Breast epithelium (tissue), 4 donors: ENCODE data around the gene PRKAR2A. TPM values are rescaled to one million over a fixed set of nuclear protein-coding genes. Genes with fewer than 3 reads are reported as not detected.

Experiments used
- DNase-seq, 2 donors: peaks; one replicate each; pipeline ENCODE4 v3.0.0-alpha.2; 2019; ENCODE audit warnings: low spot score in 2 of 2
- H3K27ac ChIP-seq, 2 donors: fragments of 200-600 bp; sonication (generic) in 1 of 2; one replicate each; pipeline ENCODE4 v1.5.1; 2016 to 2019; ENCODE audit warnings: mild to moderate bottlenecking in 1 of 2
- H3K27me3 ChIP-seq, 2 donors: fragments of 200-600 bp; sonication (generic) in 1 of 2; one replicate each; pipeline versions ENCODE4 v1.5.1 to v1.6.0; 2017 to 2019; ENCODE audit warnings: control low read depth in 1 of 2, mild to moderate bottlenecking in 1 of 2
- H3K36me3 ChIP-seq: fragments of 200-600 bp; one replicate; pipeline ENCODE4 v1.5.1; 2019
- H3K4me1 ChIP-seq, 2 donors: fragments of 200-600 bp; sonication (generic); one replicate each; pipeline ENCODE4 v1.5.1; 2016 to 2019; ENCODE audit warnings: control low read depth in 1 of 2
- H3K4me3 ChIP-seq, 3 donors: fragments of 200-600 bp; sonication (generic); 1 replicate in 2 of 3; 2 replicates in 1 of 3; pipeline ENCODE4 v1.5.1; 2016 to 2019; ENCODE audit warnings: mild to moderate bottlenecking in 3 of 3, moderate library complexity in 2 of 3
- H3K9me3 ChIP-seq, 2 donors: fragments of 200-600 bp; sonication (generic) in 1 of 2; one replicate each; pipeline ENCODE4 v1.5.1; 2016 to 2019; ENCODE audit warnings: control low read depth in 1 of 2
- POLR2A ChIP-seq: fragments of 450-650 bp; IDR thresholded peaks from one replicate; pipeline ENCODE4 v1.6.1; 2016; ENCODE audit warnings: antibody characterized with exemption, mild to moderate bottlenecking, moderate library complexity
- POLR2AphosphoS5 ChIP-seq, 3 donors: sonication (generic); formaldehyde crosslinking; IDR thresholded peaks; one replicate each; pipeline ENCODE4 v1.6.1; 2017; ENCODE audit warnings: antibody characterized with exemption in 3 of 3
- intact Hi-C: fragments of 100-400 bp; cut with DNase I; formaldehyde crosslinking; loops from one replicate; pipeline ENCODE4 v1.15.1; 2023; ENCODE audit warnings: low total_unique reads
- total RNA-seq, 3 donors: library from RNA; depleted of rRNA; stranded (reverse); fragments of >200 nt; gene quantifications; one replicate each; pipeline ENCODE4 v1.1.0, GENCODE V29; 2016
- TF ChIP-seq, protein P1 (sequence below), 3 donors: fragments of 450-650 bp; IDR thresholded peaks; one replicate each; pipeline ENCODE4 v1.5.1; 2016 to 2017; ENCODE audit warnings: antibody characterized with exemption in 3 of 3, mild to moderate bottlenecking in 3 of 3, moderate library complexity in 3 of 3

PRKAR2A gene
- total RNA-seq, 3 donors from 2014 or later, result 27.2 to 33.0 (median 30.7) TPM

DNA sequence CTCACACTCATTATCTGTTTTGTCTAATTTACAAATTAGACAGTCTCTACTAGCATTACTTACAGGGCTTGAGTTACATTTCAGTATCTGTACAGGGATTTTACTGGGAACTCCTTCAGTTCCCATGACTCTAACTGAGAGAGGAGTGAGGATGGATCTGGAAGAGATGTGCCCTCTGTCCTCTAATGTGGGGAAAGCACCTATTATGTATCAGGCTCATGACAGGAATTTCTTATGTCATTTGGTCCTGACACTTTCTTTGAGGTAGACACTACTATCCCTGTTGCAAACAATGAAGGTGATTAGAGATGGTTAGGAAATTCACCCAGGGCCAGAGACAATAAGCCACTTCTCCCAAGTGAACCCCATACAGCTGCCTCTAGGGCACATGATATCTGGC, 151.1 kb downstream of the PRKAR2A start:
- no peak for DNase-seq
- Histone ChIP-seq H3K36me3 (peaks cover 6% of the 10 kb centered on the region), H3K4me1 (peaks cover 0 to 13% of the 10 kb centered on the region in 2 donors), H3K4me3 (no peak overlapping the region), H3K9me3 (no peaks in the 10 kb centered on the region), H3K27me3 (no peaks in the 10 kb centered on the region), H3K27ac (peak overlapping the region; percentile 50 to 82)
- TF ChIP-seq, protein P1, sequence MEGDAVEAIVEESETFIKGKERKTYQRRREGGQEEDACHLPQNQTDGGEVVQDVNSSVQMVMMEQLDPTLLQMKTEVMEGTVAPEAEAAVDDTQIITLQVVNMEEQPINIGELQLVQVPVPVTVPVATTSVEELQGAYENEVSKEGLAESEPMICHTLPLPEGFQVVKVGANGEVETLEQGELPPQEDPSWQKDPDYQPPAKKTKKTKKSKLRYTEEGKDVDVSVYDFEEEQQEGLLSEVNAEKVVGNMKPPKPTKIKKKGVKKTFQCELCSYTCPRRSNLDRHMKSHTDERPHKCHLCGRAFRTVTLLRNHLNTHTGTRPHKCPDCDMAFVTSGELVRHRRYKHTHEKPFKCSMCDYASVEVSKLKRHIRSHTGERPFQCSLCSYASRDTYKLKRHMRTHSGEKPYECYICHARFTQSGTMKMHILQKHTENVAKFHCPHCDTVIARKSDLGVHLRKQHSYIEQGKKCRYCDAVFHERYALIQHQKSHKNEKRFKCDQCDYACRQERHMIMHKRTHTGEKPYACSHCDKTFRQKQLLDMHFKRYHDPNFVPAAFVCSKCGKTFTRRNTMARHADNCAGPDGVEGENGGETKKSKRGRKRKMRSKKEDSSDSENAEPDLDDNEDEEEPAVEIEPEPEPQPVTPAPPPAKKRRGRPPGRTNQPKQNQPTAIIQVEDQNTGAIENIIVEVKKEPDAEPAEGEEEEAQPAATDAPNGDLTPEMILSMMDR (IDR thresholded peaks at IDR 0.05), result no peak
- TF ChIP-seq POLR2A (no peak), POLR2AphosphoS5 (IDR thresholded peaks at IDR 0.05) (no peak)
- intact Hi-C loops, result no loop called here

Other genes starting within 250 kb of the PRKAR2A start
- gene UQCRC1, start 238.2 kb downstream of the PRKAR2A start, total RNA-seq, result 100 to 1,000 TPM; 163 to 230 (median 180) TPM
- gene TMEM89, start 226.1 kb downstream of the PRKAR2A start, total RNA-seq, result not detected
- 10 to 100 TPM; 12.6 to 21.6 (median 16.0) TPM for gene SLC26A6, start 212.4 kb downstream of the PRKAR2A start, total RNA-seq
- gene CELSR3, start 185.0 kb downstream of the PRKAR2A start, total RNA-seq, result 1 to 10 TPM in 2 of 3 donors, under 1 TPM in 1; 0.88 to 1.3 (median 1.1) TPM
- 10 to 100 TPM; 31.8 to 40.3 (median 36.4) TPM for gene NCKIPSD, start 162.0 kb downstream of the PRKAR2A start, total RNA-seq
- 100 to 1,000 TPM in 2 of 3 donors, 10 to 100 TPM in 1; 84.0 to 185 (median 126) TPM for gene IP6K2, start 130.7 kb downstream of the PRKAR2A start, total RNA-seq
- 10 to 100 TPM; 24.7 to 37.3 (median 30.2) TPM for gene SLC25A20, start 51.0 kb upstream of the PRKAR2A start, total RNA-seq
- gene ARIH2, start 71.0 kb upstream of the PRKAR2A start, total RNA-seq, result 100 to 1,000 TPM in 1 of 3 donors, 10 to 100 TPM in 2; 70.7 to 111 (median 100.0) TPM
- 10 to 100 TPM; 29.9 to 59.7 (median 58.7) TPM for gene P4HTM, start 142.4 kb upstream of the PRKAR2A start, total RNA-seq
- gene WDR6, start 159.5 kb upstream of the PRKAR2A start, total RNA-seq, result 100 to 1,000 TPM in 2 of 3 donors, 10 to 100 TPM in 1; 57.9 to 143 (median 135) TPM
- 10 to 100 TPM; 27.5 to 48.4 (median 37.7) TPM for gene DALRD3, start 170.7 kb upstream of the PRKAR2A start, total RNA-seq
- 100 to 1,000 TPM; 151 to 171 (median 164) TPM for gene NDUFAF3, start 174.2 kb upstream of the PRKAR2A start, total RNA-seq
- gene IMPDH2, start 181.5 kb upstream of the PRKAR2A start, total RNA-seq, result 100 to 1,000 TPM; 123 to 216 (median 178) TPM
- gene QRICH1, start 246.2 kb upstream of the PRKAR2A start, total RNA-seq, result 100 to 1,000 TPM in 1 of 3 donors, 10 to 100 TPM in 2; 73.1 to 115 (median 99.3) TPM